ENCODE measurements around the gene PRAC2.

DNA sequence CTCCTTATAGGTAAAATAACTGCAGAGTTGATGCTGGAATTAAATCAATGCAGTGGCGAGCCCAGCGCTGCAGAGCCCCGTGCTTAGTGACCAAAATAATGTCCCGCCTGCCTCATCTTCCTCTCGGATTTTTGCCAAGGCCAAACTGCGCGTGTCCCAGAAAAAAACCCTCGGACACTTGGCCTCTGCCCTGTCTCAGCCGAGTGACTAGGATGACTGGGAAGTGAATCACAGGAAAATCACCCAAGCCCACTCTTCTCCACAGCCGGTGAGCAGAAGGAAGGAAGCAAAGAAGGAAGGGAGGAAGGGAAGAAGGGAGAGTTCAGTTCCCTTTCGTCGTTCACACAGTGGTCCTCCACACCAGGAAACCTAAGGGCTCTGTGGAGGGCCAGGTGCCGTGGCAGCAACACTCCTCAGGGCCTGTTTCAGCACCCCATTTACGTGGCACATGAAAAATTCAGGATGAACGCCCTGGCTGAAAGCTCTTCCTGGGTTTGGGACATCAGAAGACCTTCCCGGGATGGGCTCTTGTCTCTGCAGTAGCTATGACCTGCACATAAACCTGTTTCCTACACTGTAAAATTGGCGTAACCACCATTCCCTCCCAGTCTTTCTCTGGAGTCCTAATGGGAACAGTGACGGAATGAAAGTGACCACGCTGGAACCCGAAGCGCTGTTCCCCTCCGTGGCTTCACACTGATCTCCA is 31.0 kb downstream of the PRAC2 start:
- no peak for TF ChIP-seq CTCF (IDR thresholded peaks at IDR 0.05)
- TF ChIP-seq POLR2AphosphoS5 (IDR thresholded peaks at IDR 0.05; ENCODE audit: low read depth, low read length): no peak
- no peak for TF ChIP-seq SIN3A (IDR thresholded peaks at IDR 0.05; ENCODE audit: borderline replicate concordance, insufficient read depth, low read depth, low read length)
- TF ChIP-seq TCF7L2 (IDR thresholded peaks at IDR 0.05; ENCODE audit: low read depth, low read length): no peak
